Tongue (tissue), 2 donors: ENCODE results near the gene RNF220. TPM values are rescaled to one million over a fixed set of nuclear protein-coding genes. Genes with fewer than 3 reads are reported as not detected.

Experiments
- DNase-seq: peaks from one replicate; pipeline ENCODE4 v3.0.0-alpha.2; 2015
- total RNA-seq: library from RNA; depleted of rRNA; stranded (reverse); fragments of >200 nt; gene quantifications from one replicate; pipeline ENCODE4 v1.2.3, GENCODE V29; 2014

Gene RNF220
- total RNA-seq, 1 donor from 2014 or later = 52.0 TPM

GRCh38 chr1:44640200-44640853 is 235.3 kb downstream of the RNF220 start:
- DNase-seq = peak; percentile 58

GRCh38 chr1:44641126-44642102 is 236.4 kb downstream of the RNF220 start:
- no peak for DNase-seq

GRCh38 chr1:44642255-44642654 is 237.2 kb downstream of the RNF220 start:
- DNase-seq = no peak

- no peak for DNase-seq
These were observed 237.9 kb downstream of the RNF220 start for GRCh38 chr1:44642925-44643324.

GRCh38 chr1:44643721-44644334 is 238.8 kb downstream of the RNF220 start:
- DNase-seq = no peak

- no peak for DNase-seq
These were observed 239.8 kb downstream of the RNF220 start for GRCh38 chr1:44644806-44645205.

- DNase-seq = peak; percentile 94
These were observed 240.6 kb downstream of the RNF220 start for GRCh38 chr1:44645476-44646244.

- DNase-seq = peak; percentile 77
These were observed 241.4 kb downstream of the RNF220 start for GRCh38 chr1:44646261-44647110.

- DNase-seq = peak; percentile 48
These were observed 242.8 kb downstream of the RNF220 start for GRCh38 chr1:44647896-44648295.

GRCh38 chr1:44648529-44649250 is 243.6 kb downstream of the RNF220 start:
- no peak for DNase-seq

- DNase-seq = no peak
These were observed 244.7 kb downstream of the RNF220 start for GRCh38 chr1:44649788-44650158.

- peak; percentile 54 for DNase-seq
These were observed 245.2 kb downstream of the RNF220 start for GRCh38 chr1:44650159-44650831.

- DNase-seq = no peak
These were observed 246.0 kb downstream of the RNF220 start for GRCh38 chr1:44651069-44651468.

GRCh38 chr1:44652445-44653106 is 247.5 kb downstream of the RNF220 start:
- peak; percentile 89 for DNase-seq

- DNase-seq = no peak
These were observed 248.3 kb downstream of the RNF220 start for GRCh38 chr1:44653107-44653964.

- DNase-seq = no peak
These were observed 249.6 kb downstream of the RNF220 start for GRCh38 chr1:44654621-44655187.

- DNase-seq = no peak
These were observed 250.6 kb downstream of the RNF220 start for GRCh38 chr1:44655609-44656008.

GRCh38 chr1:44659566-44659965 is 254.5 kb downstream of the RNF220 start:
- DNase-seq = no peak
